ENCODE data around the gene RETSAT.

DNA sequence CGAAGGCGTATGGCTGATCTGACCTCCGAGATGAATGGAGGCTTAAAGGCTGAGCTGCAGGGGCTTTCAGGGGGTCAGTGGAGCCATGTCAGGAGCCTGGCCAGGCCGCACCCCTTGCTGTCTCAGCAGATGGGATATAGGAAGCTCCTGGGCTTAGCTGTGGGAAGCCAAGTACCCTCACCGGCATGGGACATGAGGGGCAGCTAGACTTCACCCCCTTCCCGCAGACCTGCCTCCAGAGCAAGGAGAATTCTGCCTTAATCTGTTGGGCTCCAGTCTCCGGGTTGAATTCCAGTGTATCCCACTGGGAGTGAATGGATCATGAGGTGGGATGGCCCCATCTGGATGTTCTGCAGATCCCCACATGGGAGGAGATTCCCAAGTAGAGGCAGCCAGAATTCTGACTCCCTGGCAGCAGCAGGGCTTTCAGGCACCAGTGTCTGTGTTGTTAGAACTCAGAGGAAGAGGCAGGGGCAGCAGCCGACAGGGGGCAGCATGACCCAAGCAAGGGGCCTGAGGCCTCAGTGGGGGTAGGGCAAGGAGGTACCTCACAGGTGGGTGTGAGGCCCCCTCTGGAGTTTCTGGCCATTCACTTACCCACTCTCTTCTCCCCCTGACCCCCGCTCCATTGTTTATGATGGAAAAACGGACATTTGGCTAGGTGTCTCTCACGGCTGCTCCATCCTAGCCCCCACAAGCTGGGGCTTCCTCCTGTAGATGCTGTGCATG, 36.8 kb upstream of the RETSAT start:
- TF ChIP-seq, protein P1, sequence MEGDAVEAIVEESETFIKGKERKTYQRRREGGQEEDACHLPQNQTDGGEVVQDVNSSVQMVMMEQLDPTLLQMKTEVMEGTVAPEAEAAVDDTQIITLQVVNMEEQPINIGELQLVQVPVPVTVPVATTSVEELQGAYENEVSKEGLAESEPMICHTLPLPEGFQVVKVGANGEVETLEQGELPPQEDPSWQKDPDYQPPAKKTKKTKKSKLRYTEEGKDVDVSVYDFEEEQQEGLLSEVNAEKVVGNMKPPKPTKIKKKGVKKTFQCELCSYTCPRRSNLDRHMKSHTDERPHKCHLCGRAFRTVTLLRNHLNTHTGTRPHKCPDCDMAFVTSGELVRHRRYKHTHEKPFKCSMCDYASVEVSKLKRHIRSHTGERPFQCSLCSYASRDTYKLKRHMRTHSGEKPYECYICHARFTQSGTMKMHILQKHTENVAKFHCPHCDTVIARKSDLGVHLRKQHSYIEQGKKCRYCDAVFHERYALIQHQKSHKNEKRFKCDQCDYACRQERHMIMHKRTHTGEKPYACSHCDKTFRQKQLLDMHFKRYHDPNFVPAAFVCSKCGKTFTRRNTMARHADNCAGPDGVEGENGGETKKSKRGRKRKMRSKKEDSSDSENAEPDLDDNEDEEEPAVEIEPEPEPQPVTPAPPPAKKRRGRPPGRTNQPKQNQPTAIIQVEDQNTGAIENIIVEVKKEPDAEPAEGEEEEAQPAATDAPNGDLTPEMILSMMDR (conservative IDR thresholded peaks at IDR 0.05) = no peak; the same call in 1 of the 2 replicates
- no peak for TF ChIP-seq ZFX (IDR thresholded peaks at IDR 0.05)

Data from C4-2B (cell line).